Measurements from ENCODE around the gene MED31.
"Not testable (repeated sequence)": the region's sequence is repeated elsewhere in the genome, so short reads cannot be mapped to it uniquely, and the experiment has no call there.

Gene MED31

GRCh38 chr17:6676802-6677157, 25.4 kb upstream of the MED31 start:
- DNase-seq = no peak

- DNase-seq = no peak
These were observed 23.9 kb upstream of the MED31 start for GRCh38 chr17:6675201-6675825.

GRCh38 chr17:6674586-6674985, 23.2 kb upstream of the MED31 start:
- DNase-seq = no peak

GRCh38 chr17:6671431-6671830, 20.0 kb upstream of the MED31 start:
- DNase-seq = no peak

GRCh38 chr17:6670999-6671398, 19.6 kb upstream of the MED31 start:
- DNase-seq = no peak

GRCh38 chr17:6670571-6670970, 19.2 kb upstream of the MED31 start:
- no peak for DNase-seq

GRCh38 chr17:6669479-6670212, 18.2 kb upstream of the MED31 start:
- DNase-seq = no peak

GRCh38 chr17:6668727-6669425, 17.5 kb upstream of the MED31 start:
- DNase-seq = no peak

- DNase-seq = no peak
These were observed 16.8 kb upstream of the MED31 start for GRCh38 chr17:6668219-6668618.

- no peak for DNase-seq
These were observed 16.1 kb upstream of the MED31 start for GRCh38 chr17:6667516-6667915.

- DNase-seq = no peak
These were observed 15.2 kb upstream of the MED31 start for GRCh38 chr17:6666557-6666956.

GRCh38 chr17:6666077-6666521, 14.7 kb upstream of the MED31 start:
- peak; percentile 42 for DNase-seq

GRCh38 chr17:6663200-6663599, 11.8 kb upstream of the MED31 start:
- not testable (repeated sequence) for DNase-seq

GRCh38 chr17:6661464-6661848, 10.1 kb upstream of the MED31 start:
- DNase-seq = no peak

- DNase-seq = no peak
These were observed 9.5 kb upstream of the MED31 start for GRCh38 chr17:6660805-6661463.

GRCh38 chr17:6660101-6660500, 8.7 kb upstream of the MED31 start:
- no peak for DNase-seq

- DNase-seq = not testable (repeated sequence)
These were observed 7.0 kb upstream of the MED31 start for GRCh38 chr17:6658411-6658810.

- DNase-seq = no peak
These were observed 6.4 kb upstream of the MED31 start for GRCh38 chr17:6657633-6658287.

- peak; percentile 57 for DNase-seq
These were observed 5.6 kb upstream of the MED31 start for GRCh38 chr17:6656797-6657632.

GRCh38 chr17:6655732-6656361, 4.4 kb upstream of the MED31 start:
- not testable (repeated sequence) for DNase-seq

Data from CD4-positive, alpha-beta T cell treated with Interleukin-4 for 4 hours (primary cell).